H9 (cell line): ENCODE measurements around the gene RASA3. TPM values are rescaled to one million over a fixed set of nuclear protein-coding genes. Genes with fewer than 3 reads are reported as not detected.

Experiments
- DNase-seq: peaks from one replicate; pipeline ENCODE4 v3.0.0-alpha.2; 2017
- H2AFZ ChIP-seq: one replicate; pipeline ENCODE4 v1.6.1; 2013; ENCODE audit warnings: mild to moderate bottlenecking, low read length, control low read depth, moderate library complexity
- H2AK5ac ChIP-seq: 2 replicates; pipeline ENCODE4 v1.6.1; 2013; ENCODE audit warnings: low read length, control low read depth, mixed read lengths; ENCODE audit not compliant: insufficient read length
- H2BK120ac ChIP-seq: one replicate; pipeline ENCODE4 v1.6.1; 2013; ENCODE audit warnings: low read depth, mild to moderate bottlenecking, low read length, control low read depth, inconsistent platforms; ENCODE audit not compliant: poor library complexity, severe bottlenecking
- H2BK12ac ChIP-seq: 2 replicates; pipeline ENCODE4 v1.6.1; 2013; ENCODE audit warnings: low read length, control low read depth, mixed read lengths, low read depth; ENCODE audit not compliant: insufficient read length
- H2BK15ac ChIP-seq: 2 replicates; pipeline ENCODE4 v1.6.1; 2013; ENCODE audit warnings: low read depth, low read length, control low read depth
- H2BK20ac ChIP-seq: one replicate; pipeline ENCODE4 v1.6.1; 2013; ENCODE audit warnings: low read depth, mild to moderate bottlenecking, low read length, control low read depth, inconsistent platforms; ENCODE audit not compliant: poor library complexity, severe bottlenecking
- H2BK5ac ChIP-seq: 2 replicates; pipeline ENCODE4 v1.6.1; 2013; ENCODE audit warnings: low read length, control low read depth, mixed read lengths; ENCODE audit not compliant: insufficient read length
- H3K14ac ChIP-seq: 2 replicates; pipeline ENCODE4 v1.6.1; 2013; ENCODE audit warnings: low read length, control low read depth; ENCODE audit not compliant: insufficient read depth
- H3K18ac ChIP-seq: 2 replicates; pipeline ENCODE4 v1.6.1; 2013; ENCODE audit warnings: low read depth, mild to moderate bottlenecking, mixed read lengths, low read length, control low read depth; ENCODE audit not compliant: insufficient read length
- H3K23ac ChIP-seq: 2 replicates; pipeline ENCODE4 v1.6.1; 2013; ENCODE audit warnings: low read length, control low read depth, mixed read lengths, low read depth; ENCODE audit not compliant: insufficient read length
- H3K23me2 ChIP-seq: 2 replicates; pipeline ENCODE4 v1.6.1; 2013; ENCODE audit warnings: low read depth, mild to moderate bottlenecking, mixed read lengths, low read length, control low read depth; ENCODE audit not compliant: insufficient read length, poor library complexity, severe bottlenecking
- H3K27ac ChIP-seq: 2 replicates; pipeline ENCODE4 v1.5.1; 2013; ENCODE audit warnings: low read length, control low read depth, mixed read lengths, low read depth; ENCODE audit not compliant: insufficient read length
- H3K27me3 ChIP-seq: 2 replicates; pipeline ENCODE4 v1.6.1; 2013; ENCODE audit warnings: low read length, control low read depth, inconsistent platforms; ENCODE audit not compliant: insufficient read depth
- H3K4ac ChIP-seq: 2 replicates; pipeline ENCODE4 v1.6.1; 2013; ENCODE audit warnings: low read depth, mild to moderate bottlenecking, control low read depth, inconsistent platforms, low read length, moderate library complexity
- H3K4me1 ChIP-seq: 2 replicates; pipeline ENCODE4 v1.6.1; 2013; ENCODE audit warnings: low read length, control low read depth, inconsistent platforms; ENCODE audit not compliant: insufficient read depth
- H3K4me2 ChIP-seq: 2 replicates; pipeline ENCODE4 v1.6.1; 2013; ENCODE audit warnings: low read length, control low read depth, mixed read lengths; ENCODE audit not compliant: insufficient read length, insufficient read depth
- H3K56ac ChIP-seq: 2 replicates; pipeline ENCODE4 v1.6.1; 2013; ENCODE audit warnings: low read depth, mild to moderate bottlenecking, mixed read lengths, low read length, control low read depth; ENCODE audit not compliant: insufficient read length
- H3K79me1 ChIP-seq: 2 replicates; pipeline ENCODE4 v1.6.1; 2013; ENCODE audit warnings: low read depth, mild to moderate bottlenecking, moderate library complexity, low read length, control low read depth, inconsistent platforms; ENCODE audit not compliant: insufficient read depth, poor library complexity, severe bottlenecking
- H3K79me2 ChIP-seq: 2 replicates; pipeline ENCODE4 v1.6.1; 2013; ENCODE audit warnings: low read length, control low read depth, inconsistent platforms; ENCODE audit not compliant: insufficient read depth
- H3K9ac ChIP-seq: 2 replicates; pipeline ENCODE4 v1.6.1; 2013; ENCODE audit warnings: low read length, control low read depth, mixed read lengths; ENCODE audit not compliant: insufficient read length; ENCODE audit errors: extremely low read depth
- H3K9me3 ChIP-seq: one replicate; pipeline ENCODE4 v1.6.1; 2013; ENCODE audit warnings: low read depth, low read length, inconsistent platforms; ENCODE audit not compliant: control insufficient read depth
- H3T11ph ChIP-seq: one replicate; pipeline ENCODE4 v1.6.1; 2013; ENCODE audit warnings: mild to moderate bottlenecking, low read length, control low read depth, inconsistent platforms
- H4K20me1 ChIP-seq: one replicate; pipeline ENCODE4 v1.6.1; 2013; ENCODE audit not compliant: control insufficient read depth, insufficient read length, insufficient read depth
- H4K5ac ChIP-seq: 2 replicates; pipeline ENCODE4 v1.6.1; 2013; ENCODE audit warnings: low read depth, mild to moderate bottlenecking, mixed read lengths, low read length, control low read depth; ENCODE audit not compliant: insufficient read length
- H4K8ac ChIP-seq: replicated peaks from 2 replicates; pipeline ENCODE4 v1.6.1; 2013; ENCODE audit warnings: low read length, control low read depth, mixed read lengths, low read depth; ENCODE audit not compliant: insufficient read length
- H4K91ac ChIP-seq: 2 replicates; pipeline ENCODE4 v1.6.1; 2013; ENCODE audit warnings: low read depth, mild to moderate bottlenecking, moderate library complexity, mixed read lengths, low read length, control low read depth; ENCODE audit not compliant: insufficient read length
- H3K27ac Mint-ChIP-seq, 3 experiments: 2 replicates in 2 of 3; 3 replicates in 1 of 3; pipeline ENCODE4 v1.8.0; 2020 to 2021; ENCODE audit warnings: mixed read lengths in 3 of 3, mild to moderate bottlenecking in 1 of 3, moderate library complexity in 1 of 3
- H3K27me3 Mint-ChIP-seq: 2 replicates; pipeline ENCODE4 v1.8.0; 2021; ENCODE audit warnings: low read depth, mild to moderate bottlenecking, moderate library complexity, mixed read lengths
- H3K36me3 Mint-ChIP-seq, 3 experiments: 2 replicates in 2 of 3; 3 replicates in 1 of 3; pipeline ENCODE4 v1.8.0; 2020 to 2021; ENCODE audit warnings: low read depth in 3 of 3, mixed read lengths in 3 of 3; ENCODE audit not compliant: insufficient read depth in 1 of 3
- H3K4me1 Mint-ChIP-seq, 2 experiments: 2 replicates each; pipeline ENCODE4 v1.8.0; 2020; ENCODE audit warnings: mixed read lengths in 2 of 2
- H3K4me3 Mint-ChIP-seq, 2 experiments: 2 replicates in 1 of 2; 3 replicates in 1 of 2; pipeline ENCODE4 v1.8.0; 2020 to 2021; ENCODE audit warnings: mild to moderate bottlenecking in 2 of 2, mixed read lengths in 2 of 2, moderate library complexity in 1 of 2
- H3K9me3 Mint-ChIP-seq, 2 experiments: 2 replicates in 1 of 2; 3 replicates in 1 of 2; pipeline ENCODE4 v1.8.0; 2020; ENCODE audit warnings: mild to moderate bottlenecking in 2 of 2, mixed read lengths in 2 of 2, moderate library complexity in 1 of 2
- WGBS: extraction: QIAGEN DNeasy Blood & Tissue Kit; methylation state at CpG from one replicate; pipeline ENCODE4 v1.1.7; 2013; ENCODE audit warnings: missing lambda C conversion rate, low lambda C conversion rate, mixed read lengths; ENCODE audit not compliant: insufficient read length; ENCODE audit errors: extremely low coverage; 5-methylcytosine and 5-hydroxymethylcytosine counted together
- total RNA-seq: library from RNA; stranded (reverse); gene quantifications from 2 replicates; pipeline ENCODE4 v1.2.1, GENCODE V29; 2021
- TF ChIP-seq, protein P1 (sequence below): fragments of 200-600 bp; sonication (generic); conservative IDR thresholded peaks from 3 replicates; pipeline ENCODE4 v1.8.0; 2021; ENCODE audit warnings: antibody characterized with exemption, mild to moderate bottlenecking

The RASA3 gene
- total RNA-seq, 1 experiment from 2014 or later, result 12.3 TPM

DNA sequence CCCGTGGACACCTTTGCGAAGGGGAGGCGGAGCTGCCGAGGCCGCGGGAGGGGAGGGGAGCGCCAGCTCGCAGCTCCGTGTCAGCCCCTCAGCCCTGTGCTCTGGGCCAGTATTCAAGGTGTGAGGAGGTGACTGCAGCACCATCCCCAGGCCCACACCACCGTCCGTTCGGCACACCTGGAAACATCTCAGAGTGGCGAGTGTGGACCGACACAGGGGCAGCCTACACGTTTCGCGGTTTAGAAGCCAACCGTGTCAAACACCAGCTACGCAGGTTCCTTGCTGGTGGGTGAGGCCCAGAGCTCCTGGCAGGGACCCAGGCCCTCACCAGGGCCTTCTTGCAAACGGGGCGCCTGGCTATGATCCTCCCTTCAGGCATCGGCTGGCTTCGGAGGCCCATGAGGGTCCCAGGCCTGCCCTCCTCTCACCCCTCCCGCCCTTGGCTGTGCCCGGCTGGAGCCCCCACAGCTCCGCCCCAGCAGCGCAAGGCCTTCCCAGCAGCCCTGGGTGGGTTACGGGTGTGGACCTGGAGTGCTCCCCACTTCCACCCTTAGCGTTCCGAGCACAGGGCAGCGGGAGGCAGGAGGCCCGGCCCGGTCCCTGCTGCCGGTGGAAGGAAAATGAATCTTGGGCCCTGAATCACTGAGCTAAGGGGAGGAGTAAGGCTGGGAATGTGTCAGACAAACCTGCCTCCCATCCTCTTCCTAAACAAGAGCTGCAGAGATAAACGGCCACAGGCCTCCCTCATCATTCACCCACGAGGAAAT, 159.8 kb downstream of the RASA3 start:
- H3K27ac Mint-ChIP-seq, result no peak overlapping the region
- Histone ChIP-seq H3T11ph (no peak overlapping the region), H2BK20ac (no peak overlapping the region), H4K5ac (no peak overlapping the region), H3K9ac (no peak overlapping the region), H2BK5ac (no peak overlapping the region), H4K91ac (no peak overlapping the region), H3K14ac (no peak overlapping the region; the same call in 1 of the 2 replicates), H3K9me3 (no peaks in the 10 kb centered on the region), H3K4me1 (no peaks in the 10 kb centered on the region), H2AFZ (no peak overlapping the region), H2BK120ac (no peak overlapping the region), H3K23ac (no peak overlapping the region), H4K20me1 (peaks cover 5% of the 10 kb centered on the region), H3K27ac (no peak overlapping the region), H3K18ac (peak overlapping the region; percentile 17), H3K79me2 (no peaks in the 10 kb centered on the region), H3K4me2 (no peak overlapping the region), H3K27me3 (no peaks in the 10 kb centered on the region), H3K56ac (no peak overlapping the region), H2AK5ac (no peak overlapping the region), H3K23me2 (no peaks in the 10 kb centered on the region), H3K4ac (no peak overlapping the region), H2BK15ac (no peak overlapping the region), H4K8ac (no peak overlapping the region), H3K79me1 (no peaks in the 10 kb centered on the region), H2BK12ac (no peak overlapping the region)
- H3K4me1 Mint-ChIP-seq, result peaks cover 4 to 13% of the 10 kb centered on the region in 2 experiments; a peak in 3 of 4 replicates
- DNase-seq, result no peak
- H3K4me3 Mint-ChIP-seq, result no peak overlapping the region
- no peaks in the 10 kb centered on the region; the same call in 1 of the 2 replicates for H3K27me3 Mint-ChIP-seq
- TF ChIP-seq, protein P1, sequence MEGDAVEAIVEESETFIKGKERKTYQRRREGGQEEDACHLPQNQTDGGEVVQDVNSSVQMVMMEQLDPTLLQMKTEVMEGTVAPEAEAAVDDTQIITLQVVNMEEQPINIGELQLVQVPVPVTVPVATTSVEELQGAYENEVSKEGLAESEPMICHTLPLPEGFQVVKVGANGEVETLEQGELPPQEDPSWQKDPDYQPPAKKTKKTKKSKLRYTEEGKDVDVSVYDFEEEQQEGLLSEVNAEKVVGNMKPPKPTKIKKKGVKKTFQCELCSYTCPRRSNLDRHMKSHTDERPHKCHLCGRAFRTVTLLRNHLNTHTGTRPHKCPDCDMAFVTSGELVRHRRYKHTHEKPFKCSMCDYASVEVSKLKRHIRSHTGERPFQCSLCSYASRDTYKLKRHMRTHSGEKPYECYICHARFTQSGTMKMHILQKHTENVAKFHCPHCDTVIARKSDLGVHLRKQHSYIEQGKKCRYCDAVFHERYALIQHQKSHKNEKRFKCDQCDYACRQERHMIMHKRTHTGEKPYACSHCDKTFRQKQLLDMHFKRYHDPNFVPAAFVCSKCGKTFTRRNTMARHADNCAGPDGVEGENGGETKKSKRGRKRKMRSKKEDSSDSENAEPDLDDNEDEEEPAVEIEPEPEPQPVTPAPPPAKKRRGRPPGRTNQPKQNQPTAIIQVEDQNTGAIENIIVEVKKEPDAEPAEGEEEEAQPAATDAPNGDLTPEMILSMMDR, result no peak
- peaks cover 0 to 5% (median 4%) of the 10 kb centered on the region in 3 experiments; a peak in 3 of 7 replicates for H3K36me3 Mint-ChIP-seq
- no peaks in the 10 kb centered on the region for H3K9me3 Mint-ChIP-seq
- WGBS, result no CpG with 5 or more reads among the region's 36 CpGs
